NCI-H2196 treated with DMSO at 0.1 percent for 48 hours (cell line): ENCODE measurements around the gene DAZ1.
"Not testable (repeated sequence)": the region's sequence is repeated elsewhere in the genome, so short reads cannot be mapped to it uniquely, and the experiment has no call there.

Experiments used
- DNase-seq: peaks from one replicate; lab custom pipeline; 2025; ENCODE audit not compliant: unreplicated experiment; lab: John Stamatoyannopoulos, UW

Gene DAZ1

GRCh38 chrY:23198908-23199307 is at the start of gene DAZ1:
Gene DAZ1 (minus strand): TSS chrY:23199008. CDS start chrY:23198800, 208 bp downstream.
- not testable (repeated sequence) for DNase-seq

GRCh38 chrY:23219233-23219632 is 20.4 kb upstream of the DAZ1 start, which contains the start of gene DAZ2:
Gene DAZ2 (plus strand): TSS chrY:23219533. CDS start chrY:23219741, 208 bp downstream.
- not testable (repeated sequence) for DNase-seq

GRCh38 chrY:23210681-23211080 is 11.9 kb upstream of the DAZ1 start:
- DNase-seq, result not testable (repeated sequence)

- DNase-seq, result not testable (repeated sequence)
These were observed 11.1 kb upstream of the DAZ1 start for GRCh38 chrY:23209802-23210495.

GRCh38 chrY:23207455-23207854 is 8.6 kb upstream of the DAZ1 start:
- not testable (repeated sequence) for DNase-seq
